Ishikawa (cell line): ENCODE measurements around the gene TYROBP.

ENCODE experiments used
- NFIC ChIP-seq: IDR thresholded peaks from 2 replicates; pipeline ENCODE4 v1.6.1; 2012
- TF ChIP-seq, protein P1 (sequence below): IDR thresholded peaks from 2 replicates; pipeline ENCODE4 v1.6.1; 2012; ENCODE audit warnings: low read depth, mild to moderate bottlenecking

DNA sequence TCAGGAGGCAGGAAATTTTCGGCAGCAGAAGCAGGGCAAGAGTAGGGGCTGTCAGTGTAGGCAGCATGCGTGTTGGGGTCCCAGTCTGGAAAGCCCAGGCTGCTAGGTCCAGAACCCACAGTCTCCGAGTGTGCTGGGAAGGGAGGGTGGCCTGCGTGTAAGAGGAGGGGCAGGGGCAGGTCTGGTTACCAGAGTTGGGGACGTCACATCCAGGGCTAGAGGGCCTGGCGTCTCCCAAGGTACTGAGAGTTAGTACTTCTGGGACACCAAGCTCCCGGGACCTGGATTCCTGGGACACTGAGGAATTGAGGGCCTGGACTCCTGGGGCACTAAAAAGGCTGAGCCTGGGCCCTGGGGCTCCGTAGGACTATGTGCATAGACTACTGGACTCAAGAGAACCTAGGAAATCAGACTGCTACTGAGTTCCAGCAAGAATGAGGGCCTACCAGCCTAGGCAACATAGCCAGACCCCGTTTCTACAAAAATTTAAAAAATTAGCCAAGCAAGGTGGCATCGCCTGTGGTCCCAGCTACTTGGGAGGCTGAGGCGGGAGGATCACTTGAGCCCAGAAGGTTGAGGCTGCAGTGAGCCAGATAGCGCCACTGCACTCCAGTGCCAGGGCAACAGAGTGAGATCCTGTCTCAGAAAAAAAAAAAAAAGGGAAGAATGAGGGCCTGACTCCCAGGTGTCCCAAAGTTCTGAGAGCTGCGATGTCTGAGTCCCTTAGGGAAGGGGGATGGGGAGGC is 10.2 kb downstream of the TYROBP start:
- TF ChIP-seq, protein P1, sequence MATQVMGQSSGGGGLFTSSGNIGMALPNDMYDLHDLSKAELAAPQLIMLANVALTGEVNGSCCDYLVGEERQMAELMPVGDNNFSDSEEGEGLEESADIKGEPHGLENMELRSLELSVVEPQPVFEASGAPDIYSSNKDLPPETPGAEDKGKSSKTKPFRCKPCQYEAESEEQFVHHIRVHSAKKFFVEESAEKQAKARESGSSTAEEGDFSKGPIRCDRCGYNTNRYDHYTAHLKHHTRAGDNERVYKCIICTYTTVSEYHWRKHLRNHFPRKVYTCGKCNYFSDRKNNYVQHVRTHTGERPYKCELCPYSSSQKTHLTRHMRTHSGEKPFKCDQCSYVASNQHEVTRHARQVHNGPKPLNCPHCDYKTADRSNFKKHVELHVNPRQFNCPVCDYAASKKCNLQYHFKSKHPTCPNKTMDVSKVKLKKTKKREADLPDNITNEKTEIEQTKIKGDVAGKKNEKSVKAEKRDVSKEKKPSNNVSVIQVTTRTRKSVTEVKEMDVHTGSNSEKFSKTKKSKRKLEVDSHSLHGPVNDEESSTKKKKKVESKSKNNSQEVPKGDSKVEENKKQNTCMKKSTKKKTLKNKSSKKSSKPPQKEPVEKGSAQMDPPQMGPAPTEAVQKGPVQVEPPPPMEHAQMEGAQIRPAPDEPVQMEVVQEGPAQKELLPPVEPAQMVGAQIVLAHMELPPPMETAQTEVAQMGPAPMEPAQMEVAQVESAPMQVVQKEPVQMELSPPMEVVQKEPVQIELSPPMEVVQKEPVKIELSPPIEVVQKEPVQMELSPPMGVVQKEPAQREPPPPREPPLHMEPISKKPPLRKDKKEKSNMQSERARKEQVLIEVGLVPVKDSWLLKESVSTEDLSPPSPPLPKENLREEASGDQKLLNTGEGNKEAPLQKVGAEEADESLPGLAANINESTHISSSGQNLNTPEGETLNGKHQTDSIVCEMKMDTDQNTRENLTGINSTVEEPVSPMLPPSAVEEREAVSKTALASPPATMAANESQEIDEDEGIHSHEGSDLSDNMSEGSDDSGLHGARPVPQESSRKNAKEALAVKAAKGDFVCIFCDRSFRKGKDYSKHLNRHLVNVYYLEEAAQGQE = no peak
- TF ChIP-seq NFIC = no peak
